T1000 (cell line): Measurements from ENCODE around the gene SUN1.
"Not testable (repeated sequence)": the region's sequence is repeated elsewhere in the genome, so short reads cannot be mapped to it uniquely, and the experiment has no call there.

ENCODE experiments used
- DNase-seq: peaks from one replicate; lab custom pipeline; 2025; ENCODE audit warnings: mixed read lengths; lab: John Stamatoyannopoulos, UW

The SUN1 gene

GRCh38 chr7:833601-834258 lies 1.5 kb downstream of the SUN1 start:
- no peak for DNase-seq

DNA sequence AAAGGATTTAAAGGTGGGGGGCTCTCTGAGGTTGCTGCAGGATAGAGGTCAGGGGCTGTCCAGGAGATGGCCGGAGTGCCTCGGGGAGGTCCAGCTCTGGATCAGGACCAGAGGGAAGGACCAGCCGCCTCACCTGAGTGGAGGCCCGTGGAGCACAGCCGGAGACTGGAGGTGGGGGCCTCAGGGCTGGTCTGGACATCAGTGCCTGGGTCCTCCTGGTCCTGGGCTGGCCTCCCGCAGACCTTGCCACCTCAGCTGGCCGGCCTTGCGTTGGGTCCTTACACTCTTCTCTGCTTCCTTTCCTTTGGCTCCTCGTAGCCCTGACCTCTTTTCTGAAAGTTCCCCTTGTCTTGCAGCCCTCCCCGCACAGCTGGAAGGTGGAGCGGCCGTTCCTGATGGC lies 2.0 kb downstream of the SUN1 start:
- no peak for DNase-seq

GRCh38 chr7:835021-835420 lies 2.7 kb downstream of the SUN1 start:
- no peak for DNase-seq

GRCh38 chr7:835485-836401 lies 3.5 kb downstream of the SUN1 start:
- DNase-seq: no peak

- no peak for DNase-seq
Measured at GRCh38 chr7:836429-836828, 4.2 kb downstream of the SUN1 start.

DNA sequence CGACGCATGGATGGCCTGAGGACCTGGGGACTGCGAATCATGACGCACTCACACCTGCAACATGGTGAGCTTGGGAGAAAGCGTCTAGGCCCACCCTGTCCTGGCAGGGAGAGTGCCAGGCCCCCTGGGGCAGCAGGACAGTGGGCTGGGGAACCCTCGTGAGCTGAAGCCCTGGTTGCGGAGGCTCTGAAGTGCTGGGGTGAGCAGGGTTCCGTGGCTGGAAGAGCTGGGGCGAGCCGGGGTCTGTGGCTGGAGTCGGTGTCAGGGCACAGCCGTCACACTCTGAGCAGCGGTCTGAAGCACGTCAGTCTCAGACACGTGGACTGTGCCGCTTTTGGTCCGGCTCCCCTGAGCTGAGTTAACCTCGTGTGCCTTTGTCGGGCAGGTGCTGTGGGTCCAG lies 4.7 kb downstream of the SUN1 start:
- no peak for DNase-seq

DNA sequence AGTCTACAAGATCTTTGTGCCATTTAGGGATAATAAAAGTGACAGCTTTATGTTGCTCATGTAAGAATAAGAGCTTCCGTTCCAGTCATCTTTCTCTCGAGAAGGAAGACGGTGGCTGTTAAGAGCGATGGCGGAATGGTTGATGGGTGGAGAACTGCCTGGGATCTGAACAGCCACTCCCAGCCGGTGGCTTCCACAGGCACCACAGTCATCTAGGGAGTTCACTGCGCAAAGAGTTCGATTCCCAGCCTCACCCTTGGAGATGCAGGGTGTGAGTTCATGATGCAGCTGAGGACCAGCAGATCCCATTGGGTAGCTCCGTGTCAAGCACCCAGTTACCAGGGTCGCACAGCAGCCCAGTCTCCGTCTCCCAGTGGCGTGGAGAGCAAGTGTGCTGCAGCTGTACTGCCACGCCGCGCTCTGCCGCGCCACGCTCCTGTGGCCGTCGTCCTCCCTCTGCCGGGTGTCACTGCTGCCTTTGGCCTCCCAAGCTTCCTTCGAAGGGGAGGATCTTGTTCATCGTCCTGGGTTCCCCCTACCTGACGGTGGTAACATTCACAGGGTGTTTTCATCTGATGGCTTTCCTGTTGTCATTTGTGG lies 7.8 kb downstream of the SUN1 start:
- no peak for DNase-seq

DNA sequence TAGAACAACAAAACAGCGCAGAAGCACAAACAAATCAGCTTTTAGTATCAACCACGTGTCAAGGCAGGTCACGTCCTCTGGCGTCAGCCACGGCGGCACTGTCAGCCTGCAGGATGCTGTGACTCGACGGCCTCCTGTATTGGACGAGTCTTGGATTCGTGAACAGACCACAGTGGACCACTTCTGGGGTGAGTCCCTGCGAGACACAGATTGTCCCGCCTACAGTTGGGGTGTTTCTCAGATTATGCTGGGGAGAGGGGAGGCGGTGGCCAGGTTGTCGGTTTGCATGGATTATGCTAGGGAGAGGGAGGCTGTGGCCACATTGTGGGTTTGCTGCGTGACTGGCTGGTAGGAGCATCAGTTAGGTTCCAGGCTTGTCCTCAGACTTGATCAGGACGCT lies 9.7 kb downstream of the SUN1 start:
- DNase-seq: no peak

DNA sequence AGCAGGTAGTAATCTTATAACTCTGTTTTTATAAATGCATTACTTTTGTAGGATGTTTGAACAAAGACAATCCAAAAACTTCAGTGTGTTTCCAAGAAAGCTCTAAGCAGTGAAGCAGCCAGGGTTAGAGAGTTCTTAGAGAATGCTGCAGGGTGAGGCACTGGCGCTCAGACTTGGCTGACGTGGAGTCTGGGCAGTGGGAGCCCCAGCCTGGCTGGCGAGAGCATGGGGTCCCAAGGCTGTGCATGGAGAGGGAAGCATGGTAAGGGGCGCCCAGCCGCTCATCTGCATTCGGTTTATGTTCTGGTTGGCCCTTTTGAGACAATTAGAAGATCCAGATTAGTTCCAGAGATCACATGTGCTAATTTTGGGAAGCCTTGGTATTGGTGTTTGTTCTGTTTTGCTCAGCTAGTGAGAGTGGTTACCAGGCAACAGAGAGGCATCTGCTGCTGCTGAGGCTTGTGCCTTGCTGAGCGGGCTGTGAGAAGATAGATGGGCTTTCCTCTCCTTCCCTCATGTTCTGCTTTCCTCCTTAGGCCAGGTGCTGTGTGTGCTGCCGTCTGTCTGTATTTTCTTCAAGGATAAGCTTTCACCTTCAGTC lies 10.3 kb downstream of the SUN1 start:
- no peak for DNase-seq

DNA sequence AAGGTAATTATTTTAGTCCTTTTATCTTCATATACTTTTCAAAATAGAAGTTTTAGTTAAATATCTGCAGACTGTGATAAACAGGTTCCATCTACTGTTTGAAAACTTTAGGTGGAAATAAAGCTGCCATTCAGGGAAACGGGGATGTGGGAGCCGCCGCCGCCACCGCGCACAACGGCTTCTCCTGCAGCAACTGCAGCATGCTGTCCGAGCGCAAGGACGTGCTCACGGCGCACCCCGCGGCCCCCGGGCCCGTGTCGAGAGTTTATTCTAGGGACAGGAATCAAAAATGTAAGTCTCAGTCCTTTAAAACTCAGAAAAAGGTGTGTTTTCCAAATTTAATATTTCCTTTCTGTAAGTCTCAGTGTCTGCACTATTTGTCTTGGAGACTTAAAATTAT lies 11.0 kb downstream of the SUN1 start:
- no peak for DNase-seq

GRCh38 chr7:844043-844442 lies 11.8 kb downstream of the SUN1 start:
- DNase-seq: no peak

DNA sequence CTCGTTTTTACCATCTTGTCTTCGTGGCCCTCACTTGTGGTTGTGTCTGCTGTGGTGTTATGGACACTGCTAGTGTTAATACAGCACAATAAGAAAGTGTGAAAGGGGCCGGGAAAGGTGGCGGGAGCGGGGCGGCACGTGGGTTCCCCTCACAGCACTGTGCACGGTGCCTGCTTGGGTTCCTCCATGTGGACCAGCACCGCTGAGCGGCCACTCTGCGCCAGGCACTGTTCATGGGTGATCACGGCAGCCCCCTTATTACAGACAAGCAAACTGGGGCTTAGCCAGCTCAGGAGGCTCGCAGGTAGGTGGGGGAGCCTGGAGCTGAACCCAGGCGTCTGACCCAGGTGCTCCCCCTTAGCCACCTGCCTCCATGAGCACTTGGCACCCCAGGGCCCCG lies 12.2 kb downstream of the SUN1 start:
- no peak for DNase-seq

- DNase-seq: no peak
Measured at GRCh38 chr7:845091-845490, 12.8 kb downstream of the SUN1 start.

DNA sequence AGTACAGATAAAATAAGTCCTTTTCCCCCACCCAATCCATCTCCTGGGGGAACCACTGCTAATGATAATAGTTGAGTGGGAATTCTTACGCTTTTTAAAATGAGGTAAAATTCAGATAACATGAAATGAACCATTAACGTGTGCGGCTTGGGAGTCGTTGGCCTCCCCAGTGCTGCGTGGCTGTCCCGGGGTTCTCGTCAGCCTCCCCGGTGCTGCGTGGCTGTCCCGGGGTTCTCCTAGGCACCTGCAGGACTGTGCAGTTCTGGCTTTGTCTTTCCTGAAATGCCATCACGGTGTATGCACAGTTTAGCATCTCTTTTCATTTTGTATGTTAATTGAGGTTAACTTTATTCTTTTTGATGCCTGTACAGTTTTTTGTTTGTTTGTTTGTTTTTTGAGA lies 13.5 kb downstream of the SUN1 start:
- no peak for DNase-seq

GRCh38 chr7:846958-847650 lies 14.8 kb downstream of the SUN1 start:
- DNase-seq: not testable (repeated sequence)

- not testable (repeated sequence) for DNase-seq
Measured at GRCh38 chr7:847728-848127, 15.5 kb downstream of the SUN1 start.

DNA sequence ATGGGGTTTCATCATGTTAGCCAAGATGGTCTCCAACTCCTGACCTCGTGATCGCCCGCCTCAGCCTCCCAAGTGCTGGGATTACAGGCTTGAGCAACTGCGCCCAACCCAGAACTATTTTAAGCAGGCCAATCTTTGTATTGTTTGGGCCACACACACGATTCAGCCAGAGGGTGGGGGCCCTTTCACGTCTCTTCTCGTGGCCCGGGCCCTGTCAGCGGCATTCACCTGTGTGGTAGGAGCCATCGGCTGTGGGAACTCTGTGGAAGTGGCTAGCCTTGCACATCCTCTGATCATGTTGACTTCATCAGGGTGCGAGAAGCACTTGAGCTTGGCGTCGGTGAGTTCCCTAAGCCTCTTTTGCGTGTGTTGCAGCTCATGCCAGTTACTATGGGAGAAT lies 16.9 kb downstream of the SUN1 start:
- DNase-seq: no peak

- no peak for DNase-seq
Measured at GRCh38 chr7:849781-850180, 17.5 kb downstream of the SUN1 start.

GRCh38 chr7:851204-851603 lies 18.9 kb downstream of the SUN1 start:
- no peak for DNase-seq

GRCh38 chr7:853366-854117 lies 21.3 kb downstream of the SUN1 start:
- DNase-seq: no peak

DNA sequence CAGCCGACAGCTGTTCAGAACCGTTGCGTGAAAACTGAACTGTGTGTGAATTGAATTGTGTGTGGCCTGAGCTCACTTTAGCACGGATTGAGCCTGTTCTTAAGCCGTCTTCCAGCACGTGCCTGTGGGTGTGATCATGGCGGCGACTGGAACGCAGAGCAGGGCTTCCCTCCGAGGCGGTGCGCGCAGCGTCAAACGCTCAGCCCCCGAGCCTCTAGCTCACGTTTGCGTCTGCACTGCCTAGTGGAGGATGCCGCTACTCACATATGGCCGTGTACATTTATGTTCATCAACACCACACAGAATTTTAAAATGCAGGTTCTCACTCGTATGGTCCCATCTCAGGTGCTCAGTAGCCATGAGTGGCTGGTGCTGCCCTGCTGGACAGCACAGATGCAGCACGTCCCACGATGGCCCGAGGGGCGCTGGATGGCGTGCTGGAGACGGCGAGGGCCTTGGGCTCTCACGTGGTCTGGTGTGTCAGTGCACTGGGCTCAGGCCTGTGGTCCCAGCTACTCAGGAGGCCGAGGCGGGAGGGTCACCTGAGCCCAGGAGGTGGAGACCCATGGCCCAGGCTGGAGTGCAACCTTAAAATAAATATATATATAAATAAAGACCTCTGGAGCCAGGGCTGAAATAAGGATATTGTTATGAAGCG lies 22.0 kb downstream of the SUN1 start:
- DNase-seq: no peak
